Breast epithelium (tissue), 3 donors: ENCODE measurements around the gene SLC25A48.

ENCODE experiments used
- POLR2A ChIP-seq: fragments of 450-650 bp; IDR thresholded peaks from one replicate; pipeline ENCODE4 v1.6.1; 2016; ENCODE audit warnings: antibody characterized with exemption, mild to moderate bottlenecking, moderate library complexity
- POLR2AphosphoS5 ChIP-seq, 3 donors: sonication (generic); formaldehyde crosslinking; IDR thresholded peaks; one replicate each; pipeline ENCODE4 v1.6.1; 2017; ENCODE audit warnings: antibody characterized with exemption in 3 of 3
- TF ChIP-seq, protein P1 (sequence below), 3 donors: fragments of 450-650 bp; IDR thresholded peaks; one replicate each; pipeline ENCODE4 v1.5.1; 2016 to 2017; ENCODE audit warnings: antibody characterized with exemption in 3 of 3, mild to moderate bottlenecking in 3 of 3, moderate library complexity in 3 of 3

GRCh38 chr5:135833961-135834638 lies 363 bp upstream of the SLC25A48 start:
- TF ChIP-seq POLR2AphosphoS5 (IDR thresholded peaks at IDR 0.05) (no peak), POLR2A (no peak)
- TF ChIP-seq, protein P1, sequence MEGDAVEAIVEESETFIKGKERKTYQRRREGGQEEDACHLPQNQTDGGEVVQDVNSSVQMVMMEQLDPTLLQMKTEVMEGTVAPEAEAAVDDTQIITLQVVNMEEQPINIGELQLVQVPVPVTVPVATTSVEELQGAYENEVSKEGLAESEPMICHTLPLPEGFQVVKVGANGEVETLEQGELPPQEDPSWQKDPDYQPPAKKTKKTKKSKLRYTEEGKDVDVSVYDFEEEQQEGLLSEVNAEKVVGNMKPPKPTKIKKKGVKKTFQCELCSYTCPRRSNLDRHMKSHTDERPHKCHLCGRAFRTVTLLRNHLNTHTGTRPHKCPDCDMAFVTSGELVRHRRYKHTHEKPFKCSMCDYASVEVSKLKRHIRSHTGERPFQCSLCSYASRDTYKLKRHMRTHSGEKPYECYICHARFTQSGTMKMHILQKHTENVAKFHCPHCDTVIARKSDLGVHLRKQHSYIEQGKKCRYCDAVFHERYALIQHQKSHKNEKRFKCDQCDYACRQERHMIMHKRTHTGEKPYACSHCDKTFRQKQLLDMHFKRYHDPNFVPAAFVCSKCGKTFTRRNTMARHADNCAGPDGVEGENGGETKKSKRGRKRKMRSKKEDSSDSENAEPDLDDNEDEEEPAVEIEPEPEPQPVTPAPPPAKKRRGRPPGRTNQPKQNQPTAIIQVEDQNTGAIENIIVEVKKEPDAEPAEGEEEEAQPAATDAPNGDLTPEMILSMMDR (IDR thresholded peaks at IDR 0.05), result peak in 2 of 3 donors; percentile 47 to 49
